PFSK-1 (cell line): ENCODE data around the gene SLC6A6.

Source experiments
- POLR2AphosphoS5 ChIP-seq: IDR thresholded peaks from 2 replicates; pipeline ENCODE4 v1.6.1; 2012; ENCODE audit warnings: low read depth, mild to moderate bottlenecking, control low read depth, low read length, moderate library complexity
- REST ChIP-seq, 2 experiments: IDR thresholded peaks; 2 replicates each; pipeline versions ENCODE4 v1.6.1 to v1.8.0; 2011 to 2012; ENCODE audit warnings: low read depth in 2 of 2, low read length in 2 of 2, control low read depth in 1 of 2, inconsistent platforms in 1 of 2, mild to moderate bottlenecking in 1 of 2, moderate library complexity in 1 of 2; ENCODE audit not compliant: insufficient read depth in 1 of 2
- SIN3A ChIP-seq: IDR thresholded peaks from 2 replicates; pipeline ENCODE4 v1.6.1; 2012; ENCODE audit warnings: mild to moderate bottlenecking, low read length, moderate library complexity, borderline replicate concordance; ENCODE audit not compliant: insufficient read depth
- TAF1 ChIP-seq: IDR thresholded peaks from 2 replicates; pipeline ENCODE4 v1.6.1; 2012; ENCODE audit warnings: low read length, control low read depth, borderline replicate concordance; ENCODE audit not compliant: insufficient read depth

- TF ChIP-seq POLR2AphosphoS5 (no peak), REST (IDR thresholded peaks at IDR 0.05; ENCODE audit: insufficient read depth in 1 of 2, low read depth in 2 of 2, low read length in 2 of 2) (no peak), TAF1 (no peak), SIN3A (no peak)
Measured at GRCh38 chr3:14431452-14431916, 29.1 kb downstream of the SLC6A6 start.
